Middle frontal gyrus (tissue), 1 donor: ENCODE results near the gene CCDC183.
"Not testable (repeated sequence)": the region's sequence is repeated elsewhere in the genome, so short reads cannot be mapped to it uniquely, and the experiment has no call there.

ENCODE experiments used
- DNase-seq: peaks from one replicate; pipeline ENCODE4 v3.0.0-alpha.2; 2015; ENCODE audit warnings: low spot score; ENCODE audit errors: extremely low spot score

CCDC183 gene

GRCh38 chr9:136799079-136799853 lies 3.1 kb downstream of the CCDC183 start:
- no peak for DNase-seq

DNA sequence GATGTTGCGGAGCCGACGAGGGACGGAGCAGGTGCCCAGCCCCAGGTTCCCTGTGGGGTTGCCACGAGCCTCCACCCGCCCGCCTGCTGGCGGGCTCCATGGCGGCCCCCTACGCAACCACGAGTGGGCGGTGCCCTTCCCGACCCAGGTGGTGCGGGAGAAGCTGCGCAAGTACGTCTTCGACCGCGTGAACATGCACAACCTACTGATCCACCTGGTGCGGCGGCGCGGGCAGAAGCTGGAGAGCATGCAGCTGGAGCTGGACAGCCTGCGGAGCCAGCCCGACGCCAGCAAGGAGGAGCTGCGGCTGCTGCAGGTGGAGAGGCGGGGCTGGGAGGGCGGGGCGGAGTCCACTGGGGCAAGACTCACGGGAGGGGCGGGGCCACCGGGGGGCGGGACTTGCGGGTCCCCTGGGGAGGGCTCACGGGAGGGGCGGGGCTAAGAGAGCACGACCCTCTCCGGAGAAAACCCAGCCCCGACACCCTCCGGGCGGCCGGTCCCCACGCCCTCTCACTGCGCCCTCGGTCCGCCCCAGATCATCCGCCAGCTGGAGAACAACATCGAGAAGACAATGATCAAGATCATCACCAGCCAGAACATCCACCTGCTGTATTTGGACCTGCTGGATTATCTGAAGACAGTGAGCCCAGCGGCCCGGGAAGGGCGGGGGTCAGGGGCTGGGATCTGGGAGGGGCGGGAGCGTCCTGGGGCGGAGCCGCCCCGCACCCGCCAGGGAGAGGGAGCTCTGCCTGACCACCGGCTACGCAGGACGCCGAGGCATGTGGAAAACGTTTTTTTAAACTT lies 3.9 kb downstream of the CCDC183 start:
- no peak for DNase-seq

GRCh38 chr9:136802321-136802720 lies 6.2 kb downstream of the CCDC183 start:
- no peak for DNase-seq

- not testable (repeated sequence) for DNase-seq
These were observed 6.9 kb downstream of the CCDC183 start for GRCh38 chr9:136803009-136803550.

DNA sequence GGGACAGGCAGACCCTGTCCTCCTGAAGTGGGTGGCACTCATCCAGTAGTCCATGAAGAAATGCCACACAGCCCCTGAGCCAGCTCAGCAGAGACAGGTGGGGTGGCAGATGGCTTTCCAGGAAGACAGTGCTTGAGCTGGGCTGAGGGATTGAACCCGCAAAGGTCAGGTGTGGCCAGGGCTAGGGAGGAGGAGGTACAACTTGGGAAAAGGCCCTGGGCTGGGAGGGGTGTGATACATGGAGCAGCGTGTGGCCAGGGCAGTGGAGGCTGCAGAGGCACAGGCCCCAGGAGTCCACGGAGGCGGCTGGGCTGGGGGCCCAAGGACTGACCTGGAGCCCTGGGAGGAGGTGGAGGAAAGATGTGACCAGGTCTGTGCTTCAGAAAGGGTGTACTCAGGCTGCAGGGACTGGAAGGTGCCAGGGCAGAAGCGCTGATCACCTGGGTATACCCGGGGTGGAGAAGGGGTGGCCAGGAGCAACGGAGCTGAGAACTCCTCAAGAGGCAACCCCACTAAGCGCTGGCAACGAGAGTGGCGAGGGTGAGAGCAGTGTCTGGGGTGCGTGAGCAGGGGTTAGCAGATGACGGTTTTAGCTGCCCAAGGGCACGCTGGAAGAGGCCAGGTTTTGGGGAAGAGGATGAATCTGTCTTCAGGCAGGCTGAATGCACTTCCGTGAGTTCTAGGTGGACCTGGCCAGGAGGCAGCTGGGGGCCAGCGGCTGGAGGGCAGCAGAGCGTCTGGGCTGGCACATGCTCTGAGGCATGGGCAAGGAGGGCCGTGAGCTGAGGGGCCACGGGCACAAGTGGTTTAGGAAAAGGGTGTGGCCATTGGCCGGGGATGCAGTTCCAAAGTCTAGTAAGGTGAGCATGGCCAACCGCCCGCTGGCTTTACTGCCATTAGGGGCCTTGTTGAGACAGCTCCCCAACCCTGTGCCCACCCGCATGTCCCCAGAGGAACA lies 7.7 kb downstream of the CCDC183 start:
- no peak for DNase-seq

DNA sequence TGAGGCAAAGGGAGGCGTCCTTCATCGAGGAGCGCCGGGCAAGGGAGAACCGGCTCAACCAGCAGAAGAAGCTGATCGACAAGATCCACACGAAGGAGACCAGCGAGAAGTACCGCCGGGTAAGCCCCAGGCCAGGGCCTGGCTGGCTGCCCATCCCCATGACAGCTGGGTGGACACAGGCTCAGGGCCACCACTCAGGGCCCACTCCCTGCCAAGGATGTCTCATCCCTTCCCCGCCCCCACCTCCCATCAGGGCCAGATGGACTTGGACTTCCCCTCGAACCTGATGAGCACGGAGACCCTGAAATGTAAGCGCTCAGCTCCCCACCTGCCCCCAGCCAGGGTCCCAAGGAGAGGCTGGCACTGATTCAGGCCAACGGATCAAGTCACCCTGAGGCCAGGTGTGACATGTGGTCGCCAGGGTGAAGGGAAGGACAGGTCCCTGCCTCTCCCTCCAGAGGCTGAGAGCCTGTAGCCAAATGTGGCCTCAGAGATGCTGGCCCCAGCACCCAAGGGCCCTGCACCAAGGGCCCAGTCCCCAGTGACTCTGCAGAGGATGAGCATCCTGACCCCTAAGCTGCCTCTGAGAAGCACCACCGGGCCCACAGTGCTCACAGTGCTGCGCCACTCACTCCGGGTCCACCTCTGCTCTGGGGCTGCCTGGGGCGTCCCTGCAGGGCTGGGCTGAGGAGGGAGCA lies 8.5 kb downstream of the CCDC183 start:
- no peak for DNase-seq

GRCh38 chr9:136805207-136805740 lies 9.1 kb downstream of the CCDC183 start:
- DNase-seq = no peak

GRCh38 chr9:136806067-136806466 lies 9.9 kb downstream of the CCDC183 start:
- DNase-seq = no peak

GRCh38 chr9:136806631-136807201 lies 10.6 kb downstream of the CCDC183 start:
- DNase-seq = no peak

DNA sequence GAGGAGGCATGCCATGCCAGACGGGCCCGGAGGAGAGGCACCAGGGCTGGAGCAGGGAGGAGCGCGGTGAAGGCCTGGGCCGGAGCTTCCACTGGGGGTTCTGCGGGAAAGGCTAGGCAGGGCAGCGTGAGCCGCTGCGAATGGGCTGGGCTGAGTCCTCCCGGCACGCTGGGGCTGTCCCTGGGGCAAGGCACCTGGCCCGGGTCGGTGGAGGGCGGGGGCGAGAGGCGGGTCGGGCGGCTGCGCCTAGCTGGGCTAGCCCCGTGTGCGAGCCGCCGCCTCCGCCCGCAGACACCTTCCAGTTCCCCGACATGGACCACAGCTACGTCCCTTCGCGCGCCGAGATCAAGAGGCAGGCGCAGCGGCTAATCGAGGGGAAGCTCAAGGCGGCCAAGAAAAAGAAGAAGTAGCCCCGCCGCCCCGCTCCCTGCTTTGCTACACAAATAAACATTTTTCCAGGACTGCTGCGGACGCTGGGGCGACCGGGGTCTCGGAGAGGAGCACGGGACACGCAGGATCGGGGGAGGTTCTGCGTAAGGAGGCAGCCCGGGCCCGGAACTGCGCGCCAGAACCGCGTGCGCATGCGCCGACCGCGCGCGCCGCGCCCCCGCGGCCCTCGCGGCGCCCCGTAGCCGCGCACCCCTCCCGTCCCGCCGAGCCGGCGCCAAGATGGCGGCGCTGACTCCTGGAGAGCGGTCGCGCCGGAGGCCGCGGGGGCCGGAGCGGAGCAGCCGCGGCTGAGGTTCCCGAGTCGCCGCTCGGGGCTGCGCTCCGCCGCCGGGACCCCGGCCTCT lies 11.3 kb downstream of the CCDC183 start, which contains the start of gene RABL6:
TSS of gene RABL6 (plus strand) at position 668 of the 794 bp plus-strand sequence. CDS start 249 bp downstream, outside the sequence.
- no peak for DNase-seq

DNA sequence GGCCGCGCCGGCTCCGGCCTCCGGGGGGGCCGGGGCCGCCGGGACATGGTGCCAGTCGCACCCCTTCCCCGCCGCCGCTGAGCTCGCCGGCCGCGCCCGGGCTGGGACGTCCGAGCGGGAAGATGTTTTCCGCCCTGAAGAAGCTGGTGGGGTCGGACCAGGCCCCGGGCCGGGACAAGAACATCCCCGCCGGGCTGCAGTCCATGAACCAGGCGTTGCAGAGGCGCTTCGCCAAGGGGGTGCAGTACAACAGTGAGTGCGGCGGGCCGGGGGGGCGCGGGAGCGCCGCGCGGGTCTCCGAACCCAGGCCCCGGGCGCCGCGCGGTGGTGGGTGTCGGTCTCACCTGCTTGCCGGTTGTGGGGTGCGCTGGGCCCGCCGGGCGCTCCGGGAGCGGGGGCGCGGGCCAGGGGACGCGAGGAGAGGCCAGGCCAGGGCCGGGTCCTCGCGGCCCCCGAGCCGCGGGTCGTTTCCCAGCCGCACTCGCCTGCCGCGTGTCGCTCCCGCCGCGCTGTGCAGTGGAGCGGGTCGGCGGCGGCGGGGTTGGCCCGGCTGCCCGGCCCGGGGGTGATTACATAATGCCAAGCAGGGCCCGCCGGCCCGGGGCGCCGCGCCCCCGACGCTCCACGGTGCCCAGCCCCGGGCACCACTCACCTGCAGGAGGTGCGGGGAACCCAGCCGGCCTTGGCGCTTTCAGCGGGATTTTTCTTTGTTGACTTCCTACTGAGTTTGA lies 12.1 kb downstream of the CCDC183 start:
- no peak for DNase-seq

- no peak for DNase-seq
These were observed 12.6 kb downstream of the CCDC183 start for GRCh38 chr9:136808806-136809158.

GRCh38 chr9:136814725-136815421 lies 18.7 kb downstream of the CCDC183 start:
- no peak for DNase-seq

DNA sequence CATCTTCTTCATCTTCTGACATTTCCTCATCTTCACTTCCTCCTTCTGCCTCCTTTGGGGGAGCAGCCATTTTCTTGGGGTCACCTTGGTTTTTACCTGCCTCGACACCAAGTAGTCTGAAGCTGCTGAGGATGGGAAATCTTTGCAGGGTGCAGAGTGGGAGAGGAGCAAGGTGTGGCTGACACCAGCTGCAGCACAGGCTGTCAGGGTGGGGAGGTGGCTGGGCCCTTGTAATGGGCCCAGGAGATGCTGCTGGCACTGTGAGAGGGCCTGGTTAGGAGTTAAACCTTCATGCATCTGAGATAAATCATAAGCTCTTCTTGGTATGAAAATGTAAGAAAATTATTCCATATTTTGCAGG lies 19.3 kb downstream of the CCDC183 start:
- DNase-seq = no peak

GRCh38 chr9:136820971-136821825 lies 25.1 kb downstream of the CCDC183 start:
- DNase-seq = no peak

GRCh38 chr9:136821826-136822544 lies 25.8 kb downstream of the CCDC183 start:
- no peak for DNase-seq
